Activated naive CD8-positive, alpha-beta T cell treated with anti-CD3 and anti-CD28 coated beads, Interleukin-2, amount 50 U/mL, for 16 hours (primary cell): ENCODE measurements around the gene SLC22A31.
"Not testable (repeated sequence)": the region's sequence is repeated elsewhere in the genome, so short reads cannot be mapped to it uniquely, and the experiment has no call there.

Experiments used
- DNase-seq: peaks from one replicate; pipeline ENCODE4 v3.0.0-alpha.2; 2020; ENCODE audit warnings: low read depth, low spot score

Gene SLC22A31

GRCh38 chr16:89166696-89167424, 33.5 kb downstream of the SLC22A31 start:
- DNase-seq: no peak

DNA sequence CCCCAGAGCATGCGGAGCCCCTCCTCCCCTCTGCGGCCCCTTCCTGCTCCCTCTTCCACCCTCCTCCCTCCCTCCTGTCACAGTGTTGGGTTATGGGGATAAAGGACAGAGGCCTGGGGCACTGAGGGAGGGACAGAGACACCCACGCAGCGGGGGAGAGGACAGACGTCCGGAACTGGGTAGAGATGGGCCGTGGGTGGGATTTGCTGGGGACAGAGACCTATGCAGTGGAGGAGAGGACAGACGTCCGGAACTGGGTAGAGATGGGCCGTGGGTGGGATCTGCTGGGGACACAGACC, 34.7 kb downstream of the SLC22A31 start:
- not testable (repeated sequence) for DNase-seq

GRCh38 chr16:89164847-89165680, 35.3 kb downstream of the SLC22A31 start:
- no peak for DNase-seq

DNA sequence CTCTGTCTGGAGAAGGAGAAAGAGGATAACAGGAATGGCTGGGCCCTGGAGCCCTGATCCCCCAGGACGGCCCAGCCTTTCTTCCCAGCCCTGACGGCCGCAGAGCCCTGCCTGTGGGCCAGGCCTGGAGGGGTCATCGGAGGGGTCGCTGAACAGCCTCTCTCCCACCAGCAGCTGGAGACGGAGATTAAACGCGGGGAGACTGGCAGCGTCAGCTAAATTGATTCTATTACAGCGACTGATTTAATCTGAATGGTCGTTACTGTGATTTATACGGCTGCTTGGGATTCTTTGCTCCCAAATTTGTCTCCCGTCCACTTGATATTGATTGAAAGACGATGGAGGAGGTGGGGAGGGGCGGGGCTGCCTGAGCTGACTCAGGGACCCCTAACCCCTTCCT, 35.9 kb downstream of the SLC22A31 start:
- no peak for DNase-seq

DNA sequence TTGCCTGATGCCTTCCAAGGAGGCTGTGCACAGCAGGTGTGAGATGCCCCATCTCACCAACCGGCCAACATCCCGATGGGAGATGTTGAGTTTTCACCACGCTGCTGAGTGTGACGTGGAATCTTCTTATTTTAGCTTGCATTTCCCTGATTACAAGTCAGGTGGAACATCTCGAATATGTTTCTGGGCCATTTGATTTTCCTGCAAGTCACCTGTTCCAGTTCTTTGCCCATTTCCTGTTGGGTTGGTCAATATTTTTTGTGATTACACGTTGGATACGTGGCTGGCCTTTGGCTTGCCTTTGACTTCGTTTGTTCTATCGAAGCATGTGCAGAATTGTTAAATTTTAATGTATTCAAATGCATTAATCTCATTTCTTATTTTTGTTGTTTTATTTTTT, 37.0 kb downstream of the SLC22A31 start:
- DNase-seq: no peak

GRCh38 chr16:89161763-89162713, 38.3 kb downstream of the SLC22A31 start:
- DNase-seq: no peak

GRCh38 chr16:89160977-89161701, 39.2 kb downstream of the SLC22A31 start:
- DNase-seq: no peak

- no peak for DNase-seq
Measured at GRCh38 chr16:89159850-89160354, 40.4 kb downstream of the SLC22A31 start.

DNA sequence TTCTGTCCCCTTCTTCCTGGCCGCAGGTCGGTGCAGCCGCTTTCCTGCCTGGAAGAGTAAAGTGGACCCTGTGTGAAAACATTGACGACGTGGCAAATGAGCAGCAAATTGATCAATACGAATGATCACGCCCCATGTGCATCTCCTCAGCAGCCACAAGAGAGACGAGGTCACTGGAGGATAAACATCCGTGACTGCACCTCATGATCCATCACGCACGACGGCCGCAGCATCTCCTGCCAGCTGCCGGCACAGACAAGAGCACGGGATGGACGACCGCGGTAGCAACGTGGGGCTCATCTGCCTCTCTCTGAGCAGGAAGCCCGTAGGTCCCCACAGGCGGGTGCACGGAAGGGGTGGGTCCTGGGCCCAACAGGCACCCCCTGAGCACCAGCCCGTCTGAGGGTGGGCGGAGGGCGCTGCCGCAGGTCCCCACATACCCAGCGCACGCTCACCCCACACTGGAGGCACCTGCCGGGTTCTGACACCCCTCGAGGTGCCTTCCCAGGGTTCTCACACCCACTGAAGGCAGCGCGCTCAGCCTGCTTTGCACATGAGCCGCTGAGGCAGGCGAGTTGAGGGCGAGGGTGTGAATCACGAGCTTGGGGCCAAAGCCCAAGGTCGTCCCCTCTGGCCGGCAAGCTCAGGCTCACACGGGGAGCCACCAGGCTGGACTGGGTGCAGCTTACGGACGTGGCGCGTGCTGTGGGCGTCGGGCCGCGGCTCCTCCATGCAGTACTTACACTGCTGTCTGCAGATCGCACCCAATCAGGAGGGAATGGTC, 41.1 kb downstream of the SLC22A31 start:
- DNase-seq: no peak

DNA sequence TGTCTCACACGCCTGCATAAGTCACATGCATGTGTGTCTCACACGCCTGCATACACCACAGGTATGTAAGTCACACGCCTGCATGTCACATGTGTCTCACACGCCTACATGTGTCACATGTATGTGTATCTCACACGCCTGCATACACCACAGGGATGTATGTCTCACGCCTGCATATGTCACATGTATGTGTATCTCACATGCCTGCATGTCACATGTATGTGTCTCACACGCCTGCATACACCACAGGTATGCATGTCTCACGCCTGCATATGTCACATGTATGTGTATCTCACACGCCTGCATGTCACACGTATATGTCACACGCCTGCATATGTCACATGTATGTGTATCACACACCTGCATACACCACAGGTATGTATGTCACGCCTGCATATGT, 42.6 kb downstream of the SLC22A31 start:
- no peak for DNase-seq

GRCh38 chr16:89156740-89157645, 43.3 kb downstream of the SLC22A31 start:
- DNase-seq: no peak

GRCh38 chr16:89155851-89156739, 44.2 kb downstream of the SLC22A31 start:
- DNase-seq: no peak

- no peak for DNase-seq
Measured at GRCh38 chr16:89155184-89155679, 45.1 kb downstream of the SLC22A31 start.

DNA sequence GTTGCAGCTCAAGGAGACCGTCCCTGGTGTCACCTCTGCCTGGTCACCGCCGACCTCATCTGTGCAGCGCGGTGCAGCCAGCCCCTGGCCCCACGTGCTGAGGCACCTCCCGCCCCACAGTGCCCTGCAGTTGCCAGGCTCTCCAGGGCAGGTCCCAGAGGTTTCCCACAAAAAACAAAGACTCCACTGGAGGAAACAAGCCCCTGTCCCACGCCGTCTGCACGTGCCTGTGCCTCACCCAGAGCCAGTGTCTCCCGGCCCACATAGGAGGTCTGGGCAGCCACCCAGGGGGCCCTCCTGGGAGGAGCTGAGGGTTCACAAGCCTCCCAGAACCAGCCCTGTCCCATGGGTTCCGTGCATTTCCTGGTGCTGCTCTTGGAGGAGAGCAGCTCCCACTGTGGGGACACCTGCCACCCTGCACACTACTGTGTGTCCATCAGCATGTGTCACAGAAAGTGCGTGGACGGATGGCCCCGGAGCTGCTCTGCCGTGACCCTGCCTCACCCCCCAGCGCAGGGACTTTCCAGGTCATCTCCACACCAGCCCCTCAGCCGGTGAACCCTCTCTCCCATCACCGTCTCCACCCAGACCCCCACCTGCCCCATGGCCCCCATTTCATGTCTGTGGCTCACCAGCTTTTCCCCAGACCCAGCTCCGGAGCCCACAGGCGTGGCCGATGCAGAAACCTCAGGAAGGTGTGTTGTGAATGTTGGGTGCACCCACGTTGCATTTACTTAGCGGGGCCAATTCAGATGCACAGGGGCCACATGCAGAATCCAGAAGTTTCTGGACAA, 45.8 kb downstream of the SLC22A31 start:
- no peak for DNase-seq

- no peak for DNase-seq
Measured at GRCh38 chr16:89153848-89154271, 46.5 kb downstream of the SLC22A31 start.

GRCh38 chr16:89152831-89153700, 47.3 kb downstream of the SLC22A31 start:
- DNase-seq: no peak
